Measurements from ENCODE around the gene VSTM4. TPM values are rescaled to one million over a fixed set of nuclear protein-coding genes. Genes with fewer than 3 reads are reported as not detected.

Gene VSTM4
- total and polyA plus RNA-seq, 4 donors: 1.0 to 3.1 (median 2.0) TPM

GRCh38 chr10:49050906-49051305 is 64.4 kb downstream of the VSTM4 start:
- Histone ChIP-seq H3K4me3 (ENCODE audit: low read depth in 1 of 3, low read length in 3 of 3) (no peak overlapping the region), H3K36me3 (ENCODE audit: control insufficient read depth in 4 of 4, insufficient read depth in 3 of 4, low read depth in 1 of 4, low read length in 3 of 4) (no peaks in the 10 kb centered on the region), H3K27me3 (ENCODE audit: control insufficient read depth in 4 of 4, insufficient read depth in 4 of 4, low read length in 3 of 4) (no peaks in the 10 kb centered on the region), H3K4me1 (ENCODE audit: control insufficient read depth in 4 of 4, insufficient read depth in 4 of 4, low read length in 3 of 4) (peaks cover 2 to 12% (median 8%) of the 10 kb centered on the region in 4 donors), H3K9me3 (ENCODE audit: control insufficient read depth in 4 of 4, low read length in 3 of 4) (no peaks in the 10 kb centered on the region), H3K9ac (ENCODE audit: low read depth in 1 of 2, low read length in 2 of 2) (no peak overlapping the region), H3K27ac (ENCODE audit: low read depth in 1 of 2, low read length in 2 of 2) (no peak overlapping the region)
- TF ChIP-seq RXRA (IDR thresholded peaks at IDR 0.05) (no peak), RAD21 (IDR thresholded peaks at IDR 0.05) (no peak), TAF1 (conservative IDR thresholded peaks at IDR 0.05) (no peak), YY1 (IDR thresholded peaks at IDR 0.05) (no peak), HNF4A (conservative IDR thresholded peaks at IDR 0.05) (no peak), MAX (IDR thresholded peaks at IDR 0.05) (no peak), SP1 (IDR thresholded peaks at IDR 0.05) (no peak), JUND (IDR thresholded peaks at IDR 0.05) (no peak)
- no peak for DNase-seq (ENCODE audit: low spot score)
- WGBS: 84% methylated on average over 3 of the region's 3 CpGs

GRCh38 chr10:49050366-49050765 is 65.0 kb downstream of the VSTM4 start:
- Histone ChIP-seq H3K27me3 (ENCODE audit: control insufficient read depth in 4 of 4, insufficient read depth in 4 of 4, low read length in 3 of 4) (no peaks in the 10 kb centered on the region), H3K4me3 (ENCODE audit: low read depth in 1 of 3, low read length in 3 of 3) (no peak overlapping the region), H3K4me1 (ENCODE audit: control insufficient read depth in 4 of 4, insufficient read depth in 4 of 4, low read length in 3 of 4) (peaks cover 2 to 12% (median 8%) of the 10 kb centered on the region in 4 donors), H3K36me3 (ENCODE audit: control insufficient read depth in 4 of 4, insufficient read depth in 3 of 4, low read depth in 1 of 4, low read length in 3 of 4) (no peaks in the 10 kb centered on the region), H3K9ac (ENCODE audit: low read depth in 1 of 2, low read length in 2 of 2) (no peak overlapping the region), H3K27ac (ENCODE audit: low read depth in 1 of 2, low read length in 2 of 2) (no peak overlapping the region), H3K9me3 (ENCODE audit: control insufficient read depth in 4 of 4, low read length in 3 of 4) (no peaks in the 10 kb centered on the region)
- WGBS: 48% methylated on average over 2 of the region's 2 CpGs
- TF ChIP-seq RAD21 (IDR thresholded peaks at IDR 0.05) (no peak), HNF4A (conservative IDR thresholded peaks at IDR 0.05) (no peak), MAX (IDR thresholded peaks at IDR 0.05) (no peak), SP1 (IDR thresholded peaks at IDR 0.05) (no peak), JUND (IDR thresholded peaks at IDR 0.05) (no peak), HNF4G (IDR thresholded peaks at IDR 0.05) (no peak), REST (IDR thresholded peaks at IDR 0.05) (no peak), YY1 (IDR thresholded peaks at IDR 0.05) (no peak), TAF1 (conservative IDR thresholded peaks at IDR 0.05) (no peak), EGR1 (IDR thresholded peaks at IDR 0.05; ENCODE audit: low read depth in 2 of 2) (no peak), ATF3 (IDR thresholded peaks at IDR 0.05) (no peak), NR2F2 (IDR thresholded peaks at IDR 0.05) (no peak), RXRA (IDR thresholded peaks at IDR 0.05) (no peak), FOXA1 (IDR thresholded peaks at IDR 0.05) (no peak), GABPA (IDR thresholded peaks at IDR 0.05 in 1 of 2, conservative IDR thresholded peaks at IDR 0.05 in 1 of 2) (no peak), FOXA2 (IDR thresholded peaks at IDR 0.05) (no peak)
- TF ChIP-seq, protein P1, sequence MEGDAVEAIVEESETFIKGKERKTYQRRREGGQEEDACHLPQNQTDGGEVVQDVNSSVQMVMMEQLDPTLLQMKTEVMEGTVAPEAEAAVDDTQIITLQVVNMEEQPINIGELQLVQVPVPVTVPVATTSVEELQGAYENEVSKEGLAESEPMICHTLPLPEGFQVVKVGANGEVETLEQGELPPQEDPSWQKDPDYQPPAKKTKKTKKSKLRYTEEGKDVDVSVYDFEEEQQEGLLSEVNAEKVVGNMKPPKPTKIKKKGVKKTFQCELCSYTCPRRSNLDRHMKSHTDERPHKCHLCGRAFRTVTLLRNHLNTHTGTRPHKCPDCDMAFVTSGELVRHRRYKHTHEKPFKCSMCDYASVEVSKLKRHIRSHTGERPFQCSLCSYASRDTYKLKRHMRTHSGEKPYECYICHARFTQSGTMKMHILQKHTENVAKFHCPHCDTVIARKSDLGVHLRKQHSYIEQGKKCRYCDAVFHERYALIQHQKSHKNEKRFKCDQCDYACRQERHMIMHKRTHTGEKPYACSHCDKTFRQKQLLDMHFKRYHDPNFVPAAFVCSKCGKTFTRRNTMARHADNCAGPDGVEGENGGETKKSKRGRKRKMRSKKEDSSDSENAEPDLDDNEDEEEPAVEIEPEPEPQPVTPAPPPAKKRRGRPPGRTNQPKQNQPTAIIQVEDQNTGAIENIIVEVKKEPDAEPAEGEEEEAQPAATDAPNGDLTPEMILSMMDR (IDR thresholded peaks at IDR 0.05; ENCODE audit: low read depth, low read length, missing input control): no peak
- TF ChIP-seq, protein P2, sequence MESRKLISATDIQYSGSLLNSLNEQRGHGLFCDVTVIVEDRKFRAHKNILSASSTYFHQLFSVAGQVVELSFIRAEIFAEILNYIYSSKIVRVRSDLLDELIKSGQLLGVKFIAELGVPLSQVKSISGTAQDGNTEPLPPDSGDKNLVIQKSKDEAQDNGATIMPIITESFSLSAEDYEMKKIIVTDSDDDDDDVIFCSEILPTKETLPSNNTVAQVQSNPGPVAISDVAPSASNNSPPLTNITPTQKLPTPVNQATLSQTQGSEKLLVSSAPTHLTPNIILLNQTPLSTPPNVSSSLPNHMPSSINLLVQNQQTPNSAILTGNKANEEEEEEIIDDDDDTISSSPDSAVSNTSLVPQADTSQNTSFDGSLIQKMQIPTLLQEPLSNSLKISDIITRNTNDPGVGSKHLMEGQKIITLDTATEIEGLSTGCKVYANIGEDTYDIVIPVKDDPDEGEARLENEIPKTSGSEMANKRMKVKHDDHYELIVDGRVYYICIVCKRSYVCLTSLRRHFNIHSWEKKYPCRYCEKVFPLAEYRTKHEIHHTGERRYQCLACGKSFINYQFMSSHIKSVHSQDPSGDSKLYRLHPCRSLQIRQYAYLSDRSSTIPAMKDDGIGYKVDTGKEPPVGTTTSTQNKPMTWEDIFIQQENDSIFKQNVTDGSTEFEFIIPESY (IDR thresholded peaks at IDR 0.05): no peak
- DNase-seq (ENCODE audit: low spot score): no peak

All from liver (tissue), 9 donors.